HUES48 (cell line): ENCODE results near the gene SLC29A4.
"Not testable (repeated sequence)": the region's sequence is repeated elsewhere in the genome, so short reads cannot be mapped to it uniquely, and the experiment has no call there.

ENCODE experiments used
- H3K27ac ChIP-seq: one replicate; pipeline ENCODE4 v1.7.0; 2013; ENCODE audit warnings: low read depth, low read length, inconsistent platforms
- H3K27me3 ChIP-seq: 2 replicates; pipeline ENCODE4 v1.6.1; 2013; ENCODE audit warnings: mild to moderate bottlenecking, low read length; ENCODE audit not compliant: control insufficient read depth, insufficient read depth
- H3K36me3 ChIP-seq: 2 replicates; pipeline ENCODE4 v1.6.1; 2013; ENCODE audit warnings: low read length; ENCODE audit not compliant: control insufficient read depth, insufficient read depth
- H3K4me1 ChIP-seq: 2 replicates; pipeline ENCODE4 v1.6.1; 2013; ENCODE audit warnings: mild to moderate bottlenecking, low read length; ENCODE audit not compliant: control insufficient read depth, insufficient read depth
- H3K4me3 ChIP-seq: 2 replicates; pipeline ENCODE4 v1.5.1; 2013; ENCODE audit warnings: mild to moderate bottlenecking, low read depth, low read length
- H3K9ac ChIP-seq: 2 replicates; pipeline ENCODE4 v1.6.1; 2013; ENCODE audit warnings: mild to moderate bottlenecking, low read depth, low read length, moderate library complexity
- H3K9me3 ChIP-seq: 2 replicates; pipeline ENCODE4 v1.6.1; 2013; ENCODE audit warnings: low read length; ENCODE audit not compliant: control insufficient read depth, insufficient read depth

Gene SLC29A4

GRCh38 chr7:5260530-5261068 lies 22.1 kb upstream of the SLC29A4 start:
- not testable (repeated sequence) for H3K9ac ChIP-seq

GRCh38 chr7:5263066-5263465 lies 19.7 kb upstream of the SLC29A4 start:
- H3K27ac ChIP-seq, H3K4me3 ChIP-seq, H3K27me3 ChIP-seq, H3K9me3 ChIP-seq, H3K4me1 ChIP-seq, H3K9ac ChIP-seq, H3K36me3 ChIP-seq: not testable (repeated sequence)

More at GRCh38 chr7:5260530-5261068, 22.1 kb upstream of the SLC29A4 start:
- not testable (repeated sequence) for H3K9me3 ChIP-seq, H3K4me1 ChIP-seq, H3K36me3 ChIP-seq, H3K4me3 ChIP-seq, H3K27ac ChIP-seq, H3K27me3 ChIP-seq

- Histone ChIP-seq H3K27me3 (no peaks in the 10 kb centered on the region), H3K4me1 (peaks cover 4% of the 10 kb centered on the region; the same call in 1 of the 2 replicates), H3K9ac (no peak overlapping the region), H3K27ac (no peak overlapping the region), H3K4me3 (no peak overlapping the region), H3K9me3 (no peaks in the 10 kb centered on the region), H3K36me3 (no peaks in the 10 kb centered on the region)
These were observed 17.2 kb upstream of the SLC29A4 start for GRCh38 chr7:5265320-5266190.

- Histone ChIP-seq H3K27ac (no peak overlapping the region), H3K4me1 (peaks cover 4% of the 10 kb centered on the region; the same call in 1 of the 2 replicates), H3K36me3 (no peaks in the 10 kb centered on the region), H3K9ac (no peak overlapping the region), H3K9me3 (no peaks in the 10 kb centered on the region), H3K4me3 (no peak overlapping the region), H3K27me3 (no peaks in the 10 kb centered on the region)
These were observed 16.3 kb upstream of the SLC29A4 start for GRCh38 chr7:5266191-5267028.

- not testable (repeated sequence) for H3K27ac ChIP-seq, H3K36me3 ChIP-seq, H3K27me3 ChIP-seq, H3K9ac ChIP-seq, H3K4me1 ChIP-seq, H3K4me3 ChIP-seq, H3K9me3 ChIP-seq
These were observed 14.9 kb upstream of the SLC29A4 start for GRCh38 chr7:5267829-5268228.

GRCh38 chr7:5269992-5270657 lies 12.6 kb upstream of the SLC29A4 start:
- H3K27me3 ChIP-seq, H3K4me1 ChIP-seq, H3K9me3 ChIP-seq, H3K9ac ChIP-seq, H3K4me3 ChIP-seq, H3K36me3 ChIP-seq, H3K27ac ChIP-seq: not testable (repeated sequence)

- H3K4me3 ChIP-seq: no peak overlapping the region
- no peaks in the 10 kb centered on the region for H3K9me3 ChIP-seq
- H3K36me3 ChIP-seq: no peaks in the 10 kb centered on the region
- no peak overlapping the region for H3K27ac ChIP-seq
- no peaks in the 10 kb centered on the region for H3K27me3 ChIP-seq
- H3K9ac ChIP-seq: no peak overlapping the region
- peaks cover 4% of the 10 kb centered on the region; the same call in 1 of the 2 replicates for H3K4me1 ChIP-seq
These were observed 12.0 kb upstream of the SLC29A4 start for GRCh38 chr7:5270788-5271187.

- not testable (repeated sequence) for H3K9ac ChIP-seq, H3K9me3 ChIP-seq, H3K27ac ChIP-seq, H3K36me3 ChIP-seq, H3K27me3 ChIP-seq, H3K4me3 ChIP-seq, H3K4me1 ChIP-seq
These were observed 8.8 kb upstream of the SLC29A4 start for GRCh38 chr7:5273831-5274405.

GRCh38 chr7:5274441-5274840 lies 8.3 kb upstream of the SLC29A4 start:
- H3K4me3 ChIP-seq: no peak overlapping the region
- H3K9me3 ChIP-seq: no peaks in the 10 kb centered on the region
- no peak overlapping the region for H3K9ac ChIP-seq
- no peaks in the 10 kb centered on the region for H3K27me3 ChIP-seq
- H3K4me1 ChIP-seq: no peaks in the 10 kb centered on the region
- no peaks in the 10 kb centered on the region for H3K36me3 ChIP-seq
- H3K27ac ChIP-seq: no peak overlapping the region

- H3K9ac ChIP-seq, H3K4me1 ChIP-seq, H3K4me3 ChIP-seq, H3K9me3 ChIP-seq, H3K36me3 ChIP-seq, H3K27me3 ChIP-seq, H3K27ac ChIP-seq: not testable (repeated sequence)
These were observed 7.7 kb upstream of the SLC29A4 start for GRCh38 chr7:5274985-5275431.
